Activated CD8-positive, alpha-beta memory T cell treated with anti-CD3 and anti-CD28 coated beads, Interleukin-2, amount 10 ng/mL, durations not matched to agents 7 days and 5 days (primary cell): ENCODE measurements around the gene PRPF31. TPM values are rescaled to one million over a fixed set of nuclear protein-coding genes. Genes with fewer than 3 reads are reported as not detected.
"Not testable (repeated sequence)": the region's sequence is repeated elsewhere in the genome, so short reads cannot be mapped to it uniquely, and the experiment has no call there.

Experiments
- ATAC-seq: fragments of 150-1000 bp; cut with Tn5 transposase; one replicate; pipeline ENCODE4 v1.10.0; 2021; ENCODE audit warnings: moderate library complexity
- CTCF ChIA-PET: fragments of 350-600 bp; sonication (Branson Sonifier 250); formaldehyde crosslinking; loops from one replicate; lab custom pipeline; 2021; ENCODE audit warnings: antibody characterized with exemption; lab: Charles Lee
- DNase-seq: peaks from one replicate; pipeline ENCODE4 v3.0.0-alpha.2; 2020
- H3K27ac Mint-ChIP-seq: one replicate; pipeline ENCODE4 v1.8.0; 2021; ENCODE audit warnings: mild to moderate bottlenecking, mixed read lengths
- H3K27me3 Mint-ChIP-seq: one replicate; pipeline ENCODE4 v1.8.0; 2021; ENCODE audit warnings: mixed read lengths
- H3K36me3 Mint-ChIP-seq: one replicate; pipeline ENCODE4 v1.8.0; 2021; ENCODE audit warnings: mild to moderate bottlenecking, mixed read lengths
- H3K4me1 Mint-ChIP-seq: one replicate; pipeline ENCODE4 v1.8.0; 2021; ENCODE audit warnings: mixed read lengths
- H3K4me3 Mint-ChIP-seq: one replicate; pipeline ENCODE4 v1.8.0; 2021; ENCODE audit warnings: mild to moderate bottlenecking, moderate library complexity, mixed read lengths
- H3K9me3 Mint-ChIP-seq: one replicate; pipeline ENCODE4 v1.8.0; 2022; ENCODE audit warnings: low read depth, mixed read lengths
- total RNA-seq, 2 experiments: library from RNA; stranded (reverse); gene quantifications; one replicate each; pipeline ENCODE4 v1.2.3, GENCODE V29; 2021

PRPF31 gene, protein sequence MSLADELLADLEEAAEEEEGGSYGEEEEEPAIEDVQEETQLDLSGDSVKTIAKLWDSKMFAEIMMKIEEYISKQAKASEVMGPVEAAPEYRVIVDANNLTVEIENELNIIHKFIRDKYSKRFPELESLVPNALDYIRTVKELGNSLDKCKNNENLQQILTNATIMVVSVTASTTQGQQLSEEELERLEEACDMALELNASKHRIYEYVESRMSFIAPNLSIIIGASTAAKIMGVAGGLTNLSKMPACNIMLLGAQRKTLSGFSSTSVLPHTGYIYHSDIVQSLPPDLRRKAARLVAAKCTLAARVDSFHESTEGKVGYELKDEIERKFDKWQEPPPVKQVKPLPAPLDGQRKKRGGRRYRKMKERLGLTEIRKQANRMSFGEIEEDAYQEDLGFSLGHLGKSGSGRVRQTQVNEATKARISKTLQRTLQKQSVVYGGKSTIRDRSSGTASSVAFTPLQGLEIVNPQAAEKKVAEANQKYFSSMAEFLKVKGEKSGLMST
- 10 to 100 TPM; 63.6 to 89.0 TPM for total RNA-seq

DNA sequence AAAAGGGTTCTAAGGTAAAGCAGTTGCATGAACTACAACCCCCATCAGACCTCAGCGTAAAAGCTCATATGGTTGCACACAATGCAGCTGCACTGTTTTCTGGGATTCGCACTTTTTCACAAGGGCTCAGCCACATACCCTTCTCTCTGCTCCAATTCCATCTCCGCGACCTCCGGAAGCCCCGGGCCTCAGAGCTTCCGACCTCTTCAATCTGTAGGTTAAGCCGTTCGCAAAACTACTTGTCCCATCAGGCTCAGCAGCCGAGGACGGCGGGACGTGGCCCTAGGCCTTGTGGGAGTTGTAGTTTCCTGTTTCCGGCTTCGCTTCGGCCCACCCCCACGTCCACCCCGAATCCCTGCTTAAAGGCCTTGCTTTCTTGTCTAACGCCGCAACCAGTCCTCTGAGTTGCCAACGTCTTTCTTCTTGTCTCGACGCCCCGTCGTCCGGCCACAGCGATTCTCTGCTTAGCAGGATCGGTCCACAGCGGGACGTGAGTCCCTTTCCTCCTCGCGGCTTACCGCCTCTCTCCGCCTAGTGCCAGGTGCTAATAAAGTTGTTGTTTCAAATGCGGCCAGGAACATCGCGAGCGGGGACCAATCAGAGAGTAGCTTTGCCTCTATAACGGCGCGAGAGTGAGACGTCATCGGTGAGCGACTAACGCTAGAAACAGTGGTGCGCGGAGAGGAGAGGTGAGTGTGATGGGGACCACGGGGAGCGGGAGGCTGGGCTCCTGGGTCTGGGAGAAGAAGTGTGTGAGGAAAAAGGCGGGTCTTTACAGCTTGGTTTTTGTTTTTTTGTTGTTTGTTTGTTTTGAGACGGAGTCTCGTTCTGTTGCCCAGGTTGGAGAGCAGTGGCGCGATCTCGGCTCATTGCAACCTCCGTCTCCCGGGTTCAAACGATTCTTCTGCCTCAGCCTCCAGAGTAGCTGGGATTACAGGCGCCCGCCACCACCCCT is at the start of gene PRPF31, which contains the start of gene TFPT:
Gene PRPF31 (plus strand): TSS at position 646 of the 955 bp plus-strand sequence. CDS start 2,525 bp downstream, outside the sequence.
Gene TFPT (minus strand): TSS at position 549 of the 955 bp plus-strand sequence. CDS start 388 bp downstream, at position 161.
- Mint-ChIP-seq H3K9me3 (no peaks in the 10 kb centered on the region), H3K4me3 (peak within 1 kb of the TSS; percentile 93), H3K27ac (peak within 1 kb of the TSS; percentile 96), H3K27me3 (no peaks in the 10 kb centered on the region), H3K36me3 (peaks cover 24% of the 10 kb centered on the region), H3K4me1 (peaks cover 33% of the 10 kb centered on the region)
- peak; percentile 91 for ATAC-seq
- DNase-seq, result peak; percentile 98
- CTCF ChIA-PET, result interaction anchor here (0.7 to 2.6 kb wide), 7 partner anchors 11 to 233 kb away, joined by 3 to 9 read pairs (median 6); partner anchors contain the start of genes CNOT3, LENG1, MBOAT7 and NDUFA3

DNA sequence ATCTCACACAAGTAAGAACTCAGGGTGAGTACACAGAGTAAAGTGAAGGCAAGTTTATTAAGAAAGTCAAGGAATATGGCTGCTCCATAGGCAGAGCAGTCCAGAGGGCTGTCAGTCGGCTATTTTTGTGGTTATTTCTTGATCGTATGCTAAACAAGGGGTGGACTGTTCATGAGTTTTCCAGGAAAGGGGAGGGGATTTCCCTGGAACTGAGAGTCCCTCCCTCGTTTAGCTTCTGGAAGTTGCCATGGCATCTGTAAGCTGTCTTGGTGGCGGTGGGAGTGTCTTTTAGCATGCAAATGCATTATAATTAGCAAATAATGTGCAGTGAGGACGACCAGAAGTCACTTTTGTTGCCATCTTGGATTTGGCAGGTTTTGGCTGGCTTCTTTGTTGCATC is 46.1 kb upstream of the PRPF31 start:
- ATAC-seq, result no peak
- Mint-ChIP-seq H3K27me3 (no peaks in the 10 kb centered on the region), H3K9me3 (no peaks in the 10 kb centered on the region), H3K4me1 (no peaks in the 10 kb centered on the region), H3K27ac (no peak overlapping the region), H3K4me3 (no peak overlapping the region), H3K36me3 (no peaks in the 10 kb centered on the region)
- CTCF ChIA-PET, result no interaction called here
- DNase-seq, result no peak

DNA sequence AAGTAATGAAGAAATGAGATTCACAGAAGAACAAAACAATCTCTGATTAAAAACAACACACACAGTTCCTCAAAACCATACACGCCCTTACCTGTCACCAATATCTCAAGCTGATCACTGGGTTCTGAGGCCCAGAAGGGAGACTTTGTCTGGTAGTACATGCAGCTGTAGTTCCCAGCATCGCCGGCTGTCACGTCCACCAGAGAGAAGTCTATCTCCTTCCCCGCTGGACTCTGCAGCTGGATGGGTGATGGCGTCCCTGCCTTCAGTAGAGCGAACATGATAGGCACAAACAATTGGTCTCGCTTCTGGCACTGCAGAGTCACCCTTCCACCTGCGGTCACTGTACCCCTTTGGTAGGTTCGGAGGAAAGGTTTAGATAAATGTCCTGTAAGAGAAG is 41.7 kb upstream of the PRPF31 start:
- no peak overlapping the region for H3K4me3 Mint-ChIP-seq
- ATAC-seq, result no peak
- CTCF ChIA-PET, result interaction anchor here (1.0 kb wide), 1 partner anchor 281 kb away, joined by 4 read pairs; no protein-coding TSS in a partner anchor
- H3K9me3 Mint-ChIP-seq, result no peaks in the 10 kb centered on the region
- H3K27me3 Mint-ChIP-seq, result no peaks in the 10 kb centered on the region
- no peak overlapping the region for H3K27ac Mint-ChIP-seq
- no peak for DNase-seq
- H3K4me1 Mint-ChIP-seq, result no peaks in the 10 kb centered on the region
- no peaks in the 10 kb centered on the region for H3K36me3 Mint-ChIP-seq

DNA sequence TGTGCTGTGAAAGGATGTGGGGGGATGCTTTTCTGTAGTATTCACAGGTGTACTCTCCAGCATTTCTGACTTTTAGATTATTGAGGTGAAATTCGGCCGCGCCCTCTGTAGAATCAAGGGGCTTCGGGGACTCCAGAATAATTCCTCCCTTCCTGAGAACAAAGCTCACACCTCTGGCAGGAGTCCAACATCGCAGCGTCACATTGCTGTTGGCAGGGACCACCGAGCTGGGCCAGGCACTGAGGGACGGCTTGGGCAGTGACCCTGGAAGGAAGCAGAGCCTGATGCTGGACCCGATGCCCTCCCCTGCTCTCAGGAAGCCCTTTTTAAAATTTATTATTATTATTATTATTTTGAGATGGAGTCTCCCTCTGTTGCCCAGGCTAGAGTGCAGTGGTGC is 40.7 kb upstream of the PRPF31 start:
- ATAC-seq (no peak), DNase-seq (no peak)
- H3K36me3 Mint-ChIP-seq, result peaks cover 1% of the 10 kb centered on the region
- H3K27me3 Mint-ChIP-seq, result no peaks in the 10 kb centered on the region
- no peak overlapping the region for H3K4me3 Mint-ChIP-seq
- H3K27ac Mint-ChIP-seq, result no peak overlapping the region
- H3K4me1 Mint-ChIP-seq, result no peaks in the 10 kb centered on the region
- CTCF ChIA-PET, result no interaction called here
- no peaks in the 10 kb centered on the region for H3K9me3 Mint-ChIP-seq

DNA sequence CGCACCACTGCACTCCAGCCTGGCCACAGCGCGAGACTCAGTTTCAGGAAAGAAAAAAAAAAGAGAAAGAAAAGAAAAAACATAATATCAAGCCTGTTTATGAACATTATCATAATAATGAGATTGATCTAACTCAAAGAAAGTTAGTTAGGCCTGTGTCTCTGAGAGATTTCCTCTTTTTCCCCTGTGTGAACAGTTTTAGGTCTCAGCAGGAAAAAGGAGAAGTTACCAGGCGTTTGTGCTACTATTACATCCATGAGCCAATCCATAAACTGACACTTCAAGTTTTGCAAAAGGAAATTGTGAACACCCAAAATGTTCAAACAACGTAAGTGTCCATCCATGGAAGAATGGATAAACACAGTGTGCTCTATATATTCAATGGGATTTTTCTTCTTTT is 38.2 kb upstream of the PRPF31 start:
- Mint-ChIP-seq H3K36me3 (peaks cover 1% of the 10 kb centered on the region), H3K27ac (no peak overlapping the region), H3K4me1 (no peaks in the 10 kb centered on the region), H3K4me3 (no peak overlapping the region), H3K9me3 (peaks cover 3% of the 10 kb centered on the region), H3K27me3 (no peaks in the 10 kb centered on the region)
- DNase-seq (no peak), ATAC-seq (no peak)
- CTCF ChIA-PET, result no interaction called here

DNA sequence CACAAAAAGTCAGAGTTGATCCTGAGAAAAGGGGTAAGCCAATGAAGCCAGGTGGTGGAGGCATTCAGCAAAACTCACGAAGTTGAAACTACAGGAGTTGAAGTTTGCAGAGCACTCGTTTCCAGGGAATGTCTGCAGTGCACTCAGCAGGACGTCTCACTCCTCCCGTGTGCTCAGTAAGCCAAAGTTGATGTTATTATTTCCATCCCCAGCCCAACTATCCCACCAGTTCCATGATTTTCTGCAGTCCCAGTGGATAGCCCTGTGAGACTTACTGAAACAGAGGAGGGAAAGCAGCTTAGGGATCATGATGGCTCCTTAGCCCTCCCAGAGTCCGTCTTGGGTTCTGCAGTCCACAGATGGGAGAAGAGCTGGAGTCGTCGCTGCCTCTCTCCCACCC is 34.5 kb upstream of the PRPF31 start, which contains the start of gene TARM1:
Gene TARM1 (minus strand): TSS at position 334 of the 400 bp plus-strand sequence. CDS start 25 bp downstream, at position 309.
- no peaks in the 10 kb centered on the region for H3K27me3 Mint-ChIP-seq
- CTCF ChIA-PET, result no interaction called here

DNA sequence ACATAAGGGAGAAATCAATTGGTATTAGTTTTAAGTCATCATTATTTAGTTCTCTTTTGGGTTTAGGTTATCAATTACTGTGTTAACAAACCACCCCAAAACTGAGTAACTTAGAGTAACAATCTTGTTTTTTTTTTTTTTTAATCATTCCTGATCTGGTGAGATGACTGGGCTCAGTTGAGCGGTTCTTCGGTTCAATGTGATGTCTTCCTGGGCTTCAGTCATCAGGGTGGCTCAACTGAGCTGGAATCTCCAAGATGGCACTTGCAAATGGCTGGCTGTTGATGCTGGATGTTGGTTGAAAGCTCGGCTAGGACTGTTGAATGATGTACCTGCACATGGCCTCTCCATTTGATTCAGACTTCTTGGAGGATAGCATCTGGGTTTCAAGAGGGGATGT is 31.1 kb upstream of the PRPF31 start:
- Mint-ChIP-seq H3K4me1 (no peaks in the 10 kb centered on the region), H3K4me3 (no peak overlapping the region), H3K36me3 (no peaks in the 10 kb centered on the region), H3K27ac (no peak overlapping the region), H3K9me3 (peaks cover 5% of the 10 kb centered on the region), H3K27me3 (peaks cover 6% of the 10 kb centered on the region)
- DNase-seq, result no peak
- CTCF ChIA-PET, result no interaction called here
- ATAC-seq, result no peak

More for the DNA sequence above, 34.5 kb upstream of the PRPF31 start, which contains the start of gene TARM1:
- peaks cover 1% of the 10 kb centered on the region for H3K36me3 Mint-ChIP-seq
- ATAC-seq, result no peak
- no peak for DNase-seq
- no peak within 1 kb of the TSS for H3K4me3 Mint-ChIP-seq
- peaks cover 5% of the 10 kb centered on the region for H3K9me3 Mint-ChIP-seq
- no peaks in the 10 kb centered on the region for H3K4me1 Mint-ChIP-seq
- no peak within 1 kb of the TSS for H3K27ac Mint-ChIP-seq

DNA sequence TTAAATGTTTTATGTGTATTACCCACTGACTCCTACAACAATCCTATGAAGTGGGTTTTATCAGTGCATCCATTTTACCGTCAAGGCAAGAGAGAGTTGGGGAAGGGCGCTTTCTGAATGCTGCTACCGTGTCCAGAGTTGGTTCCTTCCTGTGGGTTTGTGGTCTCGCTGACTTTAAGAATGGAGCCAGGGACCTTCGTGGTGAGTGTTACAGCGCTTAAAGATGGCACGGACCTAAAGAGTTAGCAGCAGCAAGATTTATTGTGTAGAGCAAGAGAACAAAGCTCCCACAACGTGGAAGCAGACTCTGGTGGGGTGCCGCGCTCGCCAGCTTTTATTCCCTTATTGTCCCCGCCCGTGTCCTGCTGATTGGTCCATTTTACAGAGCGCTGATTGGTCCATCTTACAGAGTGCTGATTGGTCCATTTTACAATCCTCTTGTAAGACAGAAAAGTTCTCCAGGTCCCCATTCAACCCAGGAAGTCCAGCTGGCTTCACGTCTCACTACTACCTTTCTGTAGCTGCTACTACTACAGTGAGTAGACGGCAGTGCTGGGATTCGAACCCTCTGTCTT is 21.0 kb upstream of the PRPF31 start:
- peaks cover 5% of the 10 kb centered on the region for H3K9me3 Mint-ChIP-seq
- DNase-seq, result no peak
- CTCF ChIA-PET, result interaction anchor here (0.7 to 1.3 kb wide), 2 partner anchors 15 to 265 kb away, joined by 3 read pairs; no protein-coding TSS in a partner anchor

DNA sequence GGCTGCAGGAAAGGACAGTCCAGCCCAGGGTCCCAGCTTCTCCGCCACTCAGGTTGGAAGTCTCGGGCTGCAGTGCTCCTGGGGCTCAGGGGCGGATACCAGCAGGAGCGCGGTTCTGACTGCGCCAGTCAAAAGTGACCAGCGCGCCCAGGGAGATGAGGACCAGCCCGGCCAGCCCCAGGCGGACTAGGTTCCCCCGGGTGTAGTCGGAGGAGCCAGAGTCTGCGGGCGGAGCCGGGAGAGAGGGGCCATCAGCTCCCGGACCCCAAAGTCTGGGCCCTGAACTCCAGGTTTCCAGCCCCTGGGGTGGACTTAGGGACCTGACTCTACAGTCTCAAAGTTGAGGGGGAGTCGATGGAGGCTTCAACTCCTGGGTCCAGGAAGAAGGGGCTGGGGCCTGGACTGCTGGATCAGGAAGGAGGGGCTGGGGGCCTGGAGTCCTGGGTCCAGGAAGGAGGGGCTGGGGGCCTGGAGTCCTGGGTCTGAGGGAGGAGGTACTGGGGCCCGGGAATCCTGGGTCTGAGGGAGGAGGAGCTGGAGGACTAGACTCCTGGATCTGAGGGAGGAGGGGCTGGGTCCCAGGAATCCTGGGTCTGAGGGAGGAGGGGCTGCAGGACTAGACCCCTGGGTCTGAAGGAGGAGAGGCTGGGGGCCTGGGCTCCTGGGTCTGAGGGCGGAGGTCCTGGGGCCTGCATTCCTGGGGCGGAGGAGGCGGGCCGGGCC is 20.3 kb upstream of the PRPF31 start:
- H3K27me3 Mint-ChIP-seq, result peaks cover 15% of the 10 kb centered on the region
- H3K36me3 Mint-ChIP-seq, result no peaks in the 10 kb centered on the region
- DNase-seq (no peak), ATAC-seq (no peak)
- no peak overlapping the region for H3K4me3 Mint-ChIP-seq
- peaks cover 5% of the 10 kb centered on the region for H3K9me3 Mint-ChIP-seq
- CTCF ChIA-PET, result interaction anchor here (0.5 to 1.5 kb wide), 5 partner anchors 20 to 307 kb away, joined by 3 to 5 read pairs (median 3); partner anchors contain the start of genes CNOT3, PRPF31 and TFPT
- H3K27ac Mint-ChIP-seq, result no peak overlapping the region
- H3K4me1 Mint-ChIP-seq, result peaks cover 16% of the 10 kb centered on the region

More for the DNA sequence above, 21.0 kb upstream of the PRPF31 start:
- Mint-ChIP-seq H3K4me3 (no peak overlapping the region), H3K27me3 (peaks cover 15% of the 10 kb centered on the region), H3K4me1 (peaks cover 16% of the 10 kb centered on the region), H3K36me3 (no peaks in the 10 kb centered on the region), H3K27ac (no peak overlapping the region)
- ATAC-seq, result no peak

DNA sequence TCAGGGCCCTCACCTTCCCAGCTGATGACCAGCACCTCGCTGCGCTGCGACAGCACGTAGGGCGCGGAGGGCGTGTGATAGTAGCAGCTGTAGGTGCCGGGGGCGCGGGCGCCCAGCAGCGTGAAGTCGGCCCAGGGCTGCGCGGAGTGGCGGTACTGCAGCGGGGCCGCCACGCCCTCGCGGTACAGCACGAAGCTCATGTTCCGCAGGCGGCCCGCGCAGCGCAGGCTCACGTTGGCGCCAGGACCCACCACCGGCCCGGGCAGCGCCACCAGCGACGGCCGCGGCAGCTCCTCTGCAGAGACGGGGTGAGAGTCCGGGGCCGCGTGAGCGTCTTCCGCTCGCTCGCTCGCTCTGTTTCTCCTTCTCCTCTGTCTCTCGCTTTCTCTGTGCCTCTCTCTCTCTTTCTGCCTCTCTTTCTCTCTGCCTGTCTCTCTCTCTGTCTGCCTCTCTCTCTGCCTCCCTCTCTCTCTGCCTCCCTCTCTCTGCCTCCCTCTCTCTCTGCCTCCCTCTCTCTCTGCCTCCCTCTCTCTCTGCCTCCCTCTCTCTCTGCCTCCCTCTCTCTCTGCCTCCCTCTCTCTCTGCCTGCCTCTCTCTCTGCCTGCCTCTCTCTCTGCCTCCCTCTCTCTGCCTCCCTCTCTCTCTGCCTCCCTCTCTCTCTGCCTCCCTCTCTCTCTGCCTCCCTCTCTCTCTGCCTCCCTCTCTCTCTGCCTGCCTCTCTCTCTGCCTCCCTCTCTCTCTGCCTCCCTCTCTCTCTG is 19.5 kb upstream of the PRPF31 start:
- H3K27me3 Mint-ChIP-seq, result peaks cover 15% of the 10 kb centered on the region
- CTCF ChIA-PET, result interaction anchor here (0.5 to 1.5 kb wide), 6 partner anchors 20 to 306 kb away, joined by 3 to 5 read pairs (median 3); partner anchors contain the start of genes CNOT3, PRPF31 and TFPT
- peak; percentile 83 for ATAC-seq

DNA sequence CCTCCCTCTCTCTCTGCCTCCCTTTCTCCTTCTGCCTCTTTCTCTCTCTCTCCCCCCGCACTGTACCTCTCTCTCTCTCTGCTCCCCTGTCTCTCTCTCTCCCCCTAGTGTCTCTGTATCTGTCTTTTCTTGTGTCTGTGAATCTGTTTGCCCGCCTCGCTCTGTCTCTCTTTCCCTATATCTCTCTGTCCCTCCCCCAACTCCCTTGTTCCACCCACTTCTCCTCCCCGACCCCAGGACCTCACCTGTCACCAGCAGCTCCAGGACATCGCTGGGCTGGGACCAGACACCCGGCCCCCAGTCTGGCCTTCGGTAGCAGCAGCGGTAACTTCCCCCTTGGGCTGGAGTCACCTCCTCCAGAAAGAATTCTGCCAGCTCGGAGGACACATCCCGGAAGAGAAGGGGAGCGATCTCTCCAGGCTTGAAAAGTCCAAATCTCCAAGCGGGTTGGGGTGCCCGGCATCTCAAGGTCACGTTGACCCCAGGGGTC is 18.9 kb upstream of the PRPF31 start:
- CTCF ChIA-PET, result interaction anchor here (0.9 to 1.2 kb wide), 3 partner anchors 227 to 304 kb away, joined by 3 to 7 read pairs (median 3); no protein-coding TSS in a partner anchor
- Mint-ChIP-seq H3K27ac (peak overlapping the region; percentile 53), H3K27me3 (peaks cover 15% of the 10 kb centered on the region), H3K36me3 (no peaks in the 10 kb centered on the region), H3K4me1 (peaks cover 17% of the 10 kb centered on the region), H3K4me3 (peak overlapping the region; percentile 44), H3K9me3 (peaks cover 5% of the 10 kb centered on the region)
- no peak for DNase-seq
- ATAC-seq, result peak; percentile 61

More for the DNA sequence above, 19.5 kb upstream of the PRPF31 start:
- peak overlapping the region; percentile 53 for H3K27ac Mint-ChIP-seq
- not testable (repeated sequence) for H3K9me3 Mint-ChIP-seq, H3K36me3 Mint-ChIP-seq
- H3K4me1 Mint-ChIP-seq, result peaks cover 16% of the 10 kb centered on the region
- peak; percentile 66 for DNase-seq
- H3K4me3 Mint-ChIP-seq, result peak overlapping the region; percentile 64
